GM12878 (cell line): ENCODE results near the gene TNIP2.

Source experiments
- BHLHE40 ChIP-seq, 2 experiments: fragments of 450-650 bp in 1 of 2; IDR thresholded peaks; 2 replicates each; pipeline ENCODE4 v1.6.1; 2011 to 2017; ENCODE audit warnings: low read depth in 2 of 2, borderline replicate concordance in 1 of 2, improper control_type of control experiment in 1 of 2, low read length in 1 of 2, mild to moderate bottlenecking in 1 of 2
- FOXM1 ChIP-seq: IDR thresholded peaks from 2 replicates; pipeline ENCODE4 v1.6.1; 2012; ENCODE audit warnings: low read depth, mild to moderate bottlenecking, inconsistent platforms, low read length, moderate library complexity
- GATAD2B ChIP-seq: fragments of 450-650 bp; conservative IDR thresholded peaks from 2 replicates; pipeline ENCODE4 v1.6.1; 2017; ENCODE audit warnings: low read depth, mild to moderate bottlenecking, moderate library complexity
- HDAC2 ChIP-seq: fragments of 200-600 bp; sonication (generic); IDR thresholded peaks from 2 replicates; pipeline ENCODE4 v1.6.1; 2017
- NBN ChIP-seq: fragments of 450-650 bp; IDR thresholded peaks from 2 replicates; pipeline ENCODE4 v1.6.1; 2016
- NFIC ChIP-seq: IDR thresholded peaks from 2 replicates; pipeline ENCODE4 v1.6.1; 2012; ENCODE audit warnings: low read depth, mild to moderate bottlenecking, inconsistent platforms, low read length, moderate library complexity
- POLR2A ChIP-seq: IDR thresholded peaks from 2 replicates; pipeline ENCODE4 v1.6.1; 2011; ENCODE audit warnings: low read depth, mild to moderate bottlenecking, low read length
- STAT3 ChIP-seq: IDR thresholded peaks from 2 replicates; pipeline ENCODE4 v1.6.1; 2011; ENCODE audit warnings: low read depth, low read length, improper control_type of control experiment
- TCF12 ChIP-seq: IDR thresholded peaks from 2 replicates; pipeline ENCODE4 v1.6.1; 2011; ENCODE audit warnings: low read depth, mild to moderate bottlenecking, low read length
- YY1 ChIP-seq: IDR thresholded peaks from 2 replicates; pipeline ENCODE4 v1.6.1; 2011; ENCODE audit warnings: low read depth, mild to moderate bottlenecking, low read length
- TF ChIP-seq, protein P1 (sequence below): IDR thresholded peaks from 2 replicates; pipeline ENCODE4 v1.6.1; 2012; ENCODE audit warnings: low read depth, low read length, improper control_type of control experiment
- TF ChIP-seq, protein P2 (sequence below), 3 experiments: IDR thresholded peaks in 2 of 3; conservative IDR thresholded peaks in 1 of 3; 2 replicates each; pipeline ENCODE4 v1.5.1; 2011; ENCODE audit warnings: low read depth in 3 of 3, low read length in 3 of 3, mild to moderate bottlenecking in 3 of 3, control low read depth in 2 of 3, moderate library complexity in 2 of 3, inconsistent platforms in 1 of 3, mixed read lengths in 1 of 3; ENCODE audit not compliant: control insufficient read depth in 2 of 3, insufficient read depth in 1 of 3; ENCODE audit errors: extremely low read depth in 1 of 3
- TF ChIP-seq, protein P3 (sequence below): IDR thresholded peaks from 2 replicates; pipeline ENCODE4 v1.6.1; 2012; ENCODE audit warnings: mild to moderate bottlenecking, low read depth, low read length

DNA sequence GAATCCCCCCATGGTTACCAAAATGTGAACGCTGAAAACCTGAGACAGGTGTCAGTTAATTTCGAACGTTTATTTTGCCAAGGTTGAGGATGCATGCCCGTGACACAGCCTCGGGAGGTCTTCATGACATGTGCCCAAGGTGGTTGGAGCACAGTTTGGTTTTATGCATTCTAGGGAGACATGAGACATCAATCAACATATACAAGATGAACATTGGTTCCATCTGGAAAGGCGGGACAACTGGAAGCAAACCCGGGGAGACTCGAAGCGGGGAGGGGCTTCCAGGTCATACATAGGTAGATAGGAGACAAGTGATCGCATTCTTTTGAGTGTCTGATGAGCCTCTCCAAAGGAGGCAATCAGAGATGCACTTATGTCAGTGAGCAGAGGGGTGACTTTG, 25.8 kb upstream of the TNIP2 start:
- TF ChIP-seq STAT3 = no peak
- no peak for TF ChIP-seq POLR2A
- TF ChIP-seq HDAC2 = no peak
- TF ChIP-seq, protein P1, sequence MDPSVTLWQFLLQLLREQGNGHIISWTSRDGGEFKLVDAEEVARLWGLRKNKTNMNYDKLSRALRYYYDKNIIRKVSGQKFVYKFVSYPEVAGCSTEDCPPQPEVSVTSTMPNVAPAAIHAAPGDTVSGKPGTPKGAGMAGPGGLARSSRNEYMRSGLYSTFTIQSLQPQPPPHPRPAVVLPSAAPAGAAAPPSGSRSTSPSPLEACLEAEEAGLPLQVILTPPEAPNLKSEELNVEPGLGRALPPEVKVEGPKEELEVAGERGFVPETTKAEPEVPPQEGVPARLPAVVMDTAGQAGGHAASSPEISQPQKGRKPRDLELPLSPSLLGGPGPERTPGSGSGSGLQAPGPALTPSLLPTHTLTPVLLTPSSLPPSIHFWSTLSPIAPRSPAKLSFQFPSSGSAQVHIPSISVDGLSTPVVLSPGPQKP = no peak
- no peak for TF ChIP-seq NBN
- TF ChIP-seq BHLHE40 (IDR thresholded peaks at IDR 0.05; ENCODE audit: borderline replicate concordance in 1 of 2, low read depth in 2 of 2, low read length in 1 of 2) = no peak
- TF ChIP-seq, protein P2, sequence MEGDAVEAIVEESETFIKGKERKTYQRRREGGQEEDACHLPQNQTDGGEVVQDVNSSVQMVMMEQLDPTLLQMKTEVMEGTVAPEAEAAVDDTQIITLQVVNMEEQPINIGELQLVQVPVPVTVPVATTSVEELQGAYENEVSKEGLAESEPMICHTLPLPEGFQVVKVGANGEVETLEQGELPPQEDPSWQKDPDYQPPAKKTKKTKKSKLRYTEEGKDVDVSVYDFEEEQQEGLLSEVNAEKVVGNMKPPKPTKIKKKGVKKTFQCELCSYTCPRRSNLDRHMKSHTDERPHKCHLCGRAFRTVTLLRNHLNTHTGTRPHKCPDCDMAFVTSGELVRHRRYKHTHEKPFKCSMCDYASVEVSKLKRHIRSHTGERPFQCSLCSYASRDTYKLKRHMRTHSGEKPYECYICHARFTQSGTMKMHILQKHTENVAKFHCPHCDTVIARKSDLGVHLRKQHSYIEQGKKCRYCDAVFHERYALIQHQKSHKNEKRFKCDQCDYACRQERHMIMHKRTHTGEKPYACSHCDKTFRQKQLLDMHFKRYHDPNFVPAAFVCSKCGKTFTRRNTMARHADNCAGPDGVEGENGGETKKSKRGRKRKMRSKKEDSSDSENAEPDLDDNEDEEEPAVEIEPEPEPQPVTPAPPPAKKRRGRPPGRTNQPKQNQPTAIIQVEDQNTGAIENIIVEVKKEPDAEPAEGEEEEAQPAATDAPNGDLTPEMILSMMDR (IDR thresholded peaks at IDR 0.05 in 2 of 3, conservative IDR thresholded peaks at IDR 0.05 in 1 of 3; ENCODE audit: control insufficient read depth in 2 of 3, extremely low read depth in 1 of 3, insufficient read depth in 1 of 3, low read depth in 3 of 3, low read length in 3 of 3) = no peak
- TF ChIP-seq, protein P3, sequence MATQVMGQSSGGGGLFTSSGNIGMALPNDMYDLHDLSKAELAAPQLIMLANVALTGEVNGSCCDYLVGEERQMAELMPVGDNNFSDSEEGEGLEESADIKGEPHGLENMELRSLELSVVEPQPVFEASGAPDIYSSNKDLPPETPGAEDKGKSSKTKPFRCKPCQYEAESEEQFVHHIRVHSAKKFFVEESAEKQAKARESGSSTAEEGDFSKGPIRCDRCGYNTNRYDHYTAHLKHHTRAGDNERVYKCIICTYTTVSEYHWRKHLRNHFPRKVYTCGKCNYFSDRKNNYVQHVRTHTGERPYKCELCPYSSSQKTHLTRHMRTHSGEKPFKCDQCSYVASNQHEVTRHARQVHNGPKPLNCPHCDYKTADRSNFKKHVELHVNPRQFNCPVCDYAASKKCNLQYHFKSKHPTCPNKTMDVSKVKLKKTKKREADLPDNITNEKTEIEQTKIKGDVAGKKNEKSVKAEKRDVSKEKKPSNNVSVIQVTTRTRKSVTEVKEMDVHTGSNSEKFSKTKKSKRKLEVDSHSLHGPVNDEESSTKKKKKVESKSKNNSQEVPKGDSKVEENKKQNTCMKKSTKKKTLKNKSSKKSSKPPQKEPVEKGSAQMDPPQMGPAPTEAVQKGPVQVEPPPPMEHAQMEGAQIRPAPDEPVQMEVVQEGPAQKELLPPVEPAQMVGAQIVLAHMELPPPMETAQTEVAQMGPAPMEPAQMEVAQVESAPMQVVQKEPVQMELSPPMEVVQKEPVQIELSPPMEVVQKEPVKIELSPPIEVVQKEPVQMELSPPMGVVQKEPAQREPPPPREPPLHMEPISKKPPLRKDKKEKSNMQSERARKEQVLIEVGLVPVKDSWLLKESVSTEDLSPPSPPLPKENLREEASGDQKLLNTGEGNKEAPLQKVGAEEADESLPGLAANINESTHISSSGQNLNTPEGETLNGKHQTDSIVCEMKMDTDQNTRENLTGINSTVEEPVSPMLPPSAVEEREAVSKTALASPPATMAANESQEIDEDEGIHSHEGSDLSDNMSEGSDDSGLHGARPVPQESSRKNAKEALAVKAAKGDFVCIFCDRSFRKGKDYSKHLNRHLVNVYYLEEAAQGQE = no peak
- no peak for TF ChIP-seq YY1
- TF ChIP-seq NFIC = no peak
- TF ChIP-seq FOXM1 = no peak
- no peak for TF ChIP-seq GATAD2B
- TF ChIP-seq TCF12 = no peak
